Measurements from ENCODE around the gene SAA2. TPM values are rescaled to one million over a fixed set of nuclear protein-coding genes. Genes with fewer than 3 reads are reported as not detected.

Gene SAA2
- total RNA-seq, 6 experiments from 2014 or later = 3,864 to 26,600 (median 17,359) TPM

DNA sequence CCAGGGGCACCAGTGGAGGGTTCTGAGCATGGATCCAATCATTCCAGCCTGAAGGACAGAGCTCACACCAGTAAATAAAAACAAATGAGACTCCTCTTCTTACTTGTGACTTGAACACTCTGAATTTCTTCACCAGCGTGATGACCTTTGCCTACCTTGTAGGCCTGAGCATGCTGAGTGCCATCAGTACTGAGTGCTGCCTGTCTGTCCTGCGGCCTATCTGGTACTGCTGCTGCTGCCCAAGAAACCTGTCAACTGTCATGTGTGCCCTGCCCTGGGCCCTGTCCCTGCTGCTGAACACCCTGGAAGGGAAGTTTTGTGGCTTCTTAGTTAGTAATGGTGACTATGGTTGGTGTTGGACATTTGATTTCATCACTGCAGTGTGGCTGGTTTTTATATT is 51.9 kb downstream of the SAA2 start:
- WGBS (ENCODE audit: insufficient coverage, low coverage, low lambda C conversion rate, missing lambda C conversion rate) = 94% methylated on average over 2 of the region's 2 CpGs
- H3K27ac ChIP-seq = no peak overlapping the region
- no peaks in the 10 kb centered on the region for H3K36me3 ChIP-seq
- ATAC-seq = no peak
- TF ChIP-seq, protein P1, sequence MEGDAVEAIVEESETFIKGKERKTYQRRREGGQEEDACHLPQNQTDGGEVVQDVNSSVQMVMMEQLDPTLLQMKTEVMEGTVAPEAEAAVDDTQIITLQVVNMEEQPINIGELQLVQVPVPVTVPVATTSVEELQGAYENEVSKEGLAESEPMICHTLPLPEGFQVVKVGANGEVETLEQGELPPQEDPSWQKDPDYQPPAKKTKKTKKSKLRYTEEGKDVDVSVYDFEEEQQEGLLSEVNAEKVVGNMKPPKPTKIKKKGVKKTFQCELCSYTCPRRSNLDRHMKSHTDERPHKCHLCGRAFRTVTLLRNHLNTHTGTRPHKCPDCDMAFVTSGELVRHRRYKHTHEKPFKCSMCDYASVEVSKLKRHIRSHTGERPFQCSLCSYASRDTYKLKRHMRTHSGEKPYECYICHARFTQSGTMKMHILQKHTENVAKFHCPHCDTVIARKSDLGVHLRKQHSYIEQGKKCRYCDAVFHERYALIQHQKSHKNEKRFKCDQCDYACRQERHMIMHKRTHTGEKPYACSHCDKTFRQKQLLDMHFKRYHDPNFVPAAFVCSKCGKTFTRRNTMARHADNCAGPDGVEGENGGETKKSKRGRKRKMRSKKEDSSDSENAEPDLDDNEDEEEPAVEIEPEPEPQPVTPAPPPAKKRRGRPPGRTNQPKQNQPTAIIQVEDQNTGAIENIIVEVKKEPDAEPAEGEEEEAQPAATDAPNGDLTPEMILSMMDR (IDR thresholded peaks at IDR 0.05) = no peak
- no peak for TF ChIP-seq POLR2A (IDR thresholded peaks at IDR 0.05)
- no peaks in the 10 kb centered on the region for H3K27me3 ChIP-seq
- no peak overlapping the region for H3K4me3 ChIP-seq
- no peak for DNase-seq
- no peaks in the 10 kb centered on the region for H3K4me1 ChIP-seq
- H3K9me3 ChIP-seq = no peaks in the 10 kb centered on the region
- intact Hi-C loops (cut with DNase I) = no loop called here

Small RNA genes within 50 kb of the gene (small RNA-seq; reads per million reads assigned to genes)
- gene RNA5SP333 (0 reads per million in 2 experiments), gene RNA5SP334 (0 reads per million in 2 experiments)

Other genes starting within 250 kb of the SAA2 start
- 10 to 100 TPM in 4 of 6 experiments, 1 to 10 TPM in 2; 8.4 to 19.5 (median 15.8) TPM for gene SERGEF, start 235.6 kb downstream of the SAA2 start, total RNA-seq
- gene TPH1, start 202.4 kb downstream of the SAA2 start, total RNA-seq = under 1 TPM in 5 of 6 experiments, not detected in 1; 0.07 to 0.25 (median 0.12) TPM
- 1 to 10 TPM; 4.2 to 6.8 (median 5.6) TPM for gene SAAL1, start 142.6 kb downstream of the SAA2 start, total RNA-seq
- gene MRGPRX3, start 116.1 kb downstream of the SAA2 start, total RNA-seq = under 1 TPM in 1 of 6 experiments, not detected in 5; 0.16 TPM
- gene MRGPRX4, start 75.8 kb downstream of the SAA2 start, total RNA-seq = not detected
- gene SAA4, start 11.9 kb downstream of the SAA2 start, total RNA-seq = 1,000 to 10,000 TPM in 3 of 6 experiments, 100 to 1,000 TPM in 3; 798 to 1,388 (median 1,016) TPM
- over 10,000 TPM in 5 of 6 experiments, 1,000 to 10,000 TPM in 1; 7,699 to 33,192 (median 12,593) TPM for gene SAA1, start 17.6 kb upstream of the SAA2 start, total RNA-seq
- gene HPS5, start 73.5 kb upstream of the SAA2 start, total RNA-seq = 10 to 100 TPM; 20.2 to 87.0 (median 41.7) TPM
- 10 to 100 TPM; 13.3 to 30.7 (median 19.7) TPM for gene GTF2H1, start 73.9 kb upstream of the SAA2 start, total RNA-seq
- 100 to 1,000 TPM; 227 to 866 (median 656) TPM for gene LDHA, start 145.9 kb upstream of the SAA2 start, total RNA-seq
- 1 to 10 TPM in 2 of 6 experiments, under 1 TPM in 1, not detected in 3; 0.61 to 1.6 (median 1.5) TPM for gene LDHC, start 163.7 kb upstream of the SAA2 start, total RNA-seq
- gene LDHAL6A, start 207.2 kb upstream of the SAA2 start, total RNA-seq = not detected